ENCODE measurements around the gene DNM2. TPM values are rescaled to one million over a fixed set of nuclear protein-coding genes. Genes with fewer than 3 reads are reported as not detected.

The DNM2 gene
- total RNA-seq, 4 donors from 2014 or later: 182 to 245 (median 218) TPM

DNA sequence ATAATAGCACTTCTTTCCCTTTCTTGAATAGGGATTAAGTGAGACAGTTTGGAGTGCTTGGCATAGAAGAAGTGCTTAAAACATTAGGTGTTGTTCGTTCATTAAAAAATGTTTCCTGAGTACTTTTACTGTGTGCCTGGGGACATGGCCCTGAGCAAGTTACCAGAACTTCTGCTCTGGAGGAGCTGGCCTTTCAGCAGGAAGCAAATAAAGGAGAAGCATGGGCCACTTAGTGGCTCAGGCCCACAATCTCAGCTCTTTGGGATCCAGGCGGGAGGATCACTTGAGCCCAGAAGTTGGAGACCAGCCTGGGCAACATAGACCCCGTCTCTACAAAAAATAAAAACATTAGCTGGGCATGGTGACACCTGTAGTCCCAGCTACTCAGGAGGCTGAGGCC, 5.7 kb downstream of the DNM2 start:
- WGBS, 2 donors: 85 to 92% methylated on average over 3 of the region's 3 CpGs
- DNase-seq (ENCODE audit: low spot score in 2 of 2): no peak
- intact Hi-C loops (cut with DNase I; ENCODE audit: low total_unique reads): no loop called here
- H3K4me3 ChIP-seq (ENCODE audit: low read depth, poor library complexity, severe bottlenecking): no peak overlapping the region
- TF ChIP-seq, protein P1, sequence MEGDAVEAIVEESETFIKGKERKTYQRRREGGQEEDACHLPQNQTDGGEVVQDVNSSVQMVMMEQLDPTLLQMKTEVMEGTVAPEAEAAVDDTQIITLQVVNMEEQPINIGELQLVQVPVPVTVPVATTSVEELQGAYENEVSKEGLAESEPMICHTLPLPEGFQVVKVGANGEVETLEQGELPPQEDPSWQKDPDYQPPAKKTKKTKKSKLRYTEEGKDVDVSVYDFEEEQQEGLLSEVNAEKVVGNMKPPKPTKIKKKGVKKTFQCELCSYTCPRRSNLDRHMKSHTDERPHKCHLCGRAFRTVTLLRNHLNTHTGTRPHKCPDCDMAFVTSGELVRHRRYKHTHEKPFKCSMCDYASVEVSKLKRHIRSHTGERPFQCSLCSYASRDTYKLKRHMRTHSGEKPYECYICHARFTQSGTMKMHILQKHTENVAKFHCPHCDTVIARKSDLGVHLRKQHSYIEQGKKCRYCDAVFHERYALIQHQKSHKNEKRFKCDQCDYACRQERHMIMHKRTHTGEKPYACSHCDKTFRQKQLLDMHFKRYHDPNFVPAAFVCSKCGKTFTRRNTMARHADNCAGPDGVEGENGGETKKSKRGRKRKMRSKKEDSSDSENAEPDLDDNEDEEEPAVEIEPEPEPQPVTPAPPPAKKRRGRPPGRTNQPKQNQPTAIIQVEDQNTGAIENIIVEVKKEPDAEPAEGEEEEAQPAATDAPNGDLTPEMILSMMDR (IDR thresholded peaks at IDR 0.05): no peak
- TF ChIP-seq POLR2A (IDR thresholded peaks at IDR 0.05): no peak

DNA sequence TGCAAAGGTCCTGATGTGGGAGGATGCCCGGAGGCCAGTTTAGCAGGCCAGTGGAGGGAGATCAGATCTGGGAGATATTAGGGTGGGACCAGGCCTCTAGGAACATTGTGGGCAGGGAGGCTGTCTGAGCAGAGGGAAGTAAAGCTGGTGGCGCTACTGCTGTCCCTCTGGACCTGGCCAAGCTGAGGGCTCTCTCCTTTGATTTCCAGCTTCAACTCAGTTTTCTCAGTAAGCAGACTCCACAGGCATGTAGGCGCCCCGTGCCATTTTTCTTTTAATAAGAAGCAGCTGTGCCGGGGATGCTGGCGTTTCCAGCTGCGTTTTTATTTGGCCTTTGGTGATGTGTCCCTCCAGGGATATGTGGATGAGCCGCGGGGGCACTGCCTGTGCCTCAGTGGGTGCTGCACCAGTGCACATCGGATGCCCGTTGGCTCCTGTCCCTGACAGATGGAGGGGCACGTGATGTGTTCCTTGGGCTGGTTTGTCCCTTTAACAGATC, 6.7 kb downstream of the DNM2 start:
- no peak for DNase-seq (ENCODE audit: low spot score in 2 of 2)
- TF ChIP-seq, protein P1 (IDR thresholded peaks at IDR 0.05): no peak
- TF ChIP-seq POLR2A (IDR thresholded peaks at IDR 0.05): no peak
- intact Hi-C loops (cut with DNase I; ENCODE audit: low total_unique reads): no loop called here
- no peak overlapping the region for H3K4me3 ChIP-seq (ENCODE audit: low read depth, poor library complexity, severe bottlenecking)
- 51 to 55% methylated on average over 7 to 12 of the region's 12 CpGs for WGBS, 2 donors

DNA sequence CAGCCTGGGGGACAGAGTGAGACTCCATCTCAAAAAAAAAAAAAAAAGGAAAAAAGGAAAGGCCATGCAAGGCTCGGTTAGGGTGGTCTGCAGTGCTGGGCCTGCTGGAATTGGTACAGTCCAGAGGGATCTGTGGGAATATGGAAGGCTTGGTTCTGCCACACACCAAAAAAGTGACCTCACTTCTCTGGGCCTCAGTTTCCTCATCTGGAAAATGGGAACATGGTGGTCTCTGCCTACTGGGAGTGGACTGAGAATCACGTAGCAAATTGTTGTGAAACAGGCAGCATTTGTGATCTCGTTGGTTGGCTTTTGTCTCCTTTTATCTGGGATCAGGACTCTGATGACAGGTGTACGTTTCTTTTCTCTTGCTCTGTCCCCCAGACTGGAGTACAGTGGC, 7.5 kb downstream of the DNM2 start:
- TF ChIP-seq POLR2A (IDR thresholded peaks at IDR 0.05): no peak
- TF ChIP-seq, protein P1 (IDR thresholded peaks at IDR 0.05): no peak
- H3K4me3 ChIP-seq (ENCODE audit: low read depth, poor library complexity, severe bottlenecking): no peak overlapping the region
- intact Hi-C loops (cut with DNase I; ENCODE audit: low total_unique reads): no loop called here
- DNase-seq (ENCODE audit: low spot score in 2 of 2): no peak
- 80 to 86% methylated on average over 4 of the region's 4 CpGs for WGBS, 2 donors

DNA sequence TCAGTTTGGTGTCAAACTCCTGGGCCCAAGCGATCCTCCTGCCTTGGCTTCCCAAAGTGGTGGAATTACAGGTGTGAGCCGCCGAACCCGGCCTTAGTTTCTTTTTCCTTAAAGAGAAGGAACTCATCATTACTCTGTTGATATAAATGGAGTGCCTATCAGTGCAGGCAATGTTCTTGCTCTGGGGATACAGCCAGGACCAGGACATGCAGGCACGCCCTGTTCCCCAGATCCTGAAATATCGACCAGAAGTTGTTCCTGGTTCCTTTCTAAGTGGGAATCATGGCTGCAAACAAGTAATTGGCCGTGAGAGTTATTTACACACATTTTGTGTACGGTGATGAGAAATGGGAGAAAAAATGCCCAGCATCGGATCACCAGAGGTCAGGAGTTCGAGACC, 8.4 kb downstream of the DNM2 start:
- intact Hi-C loops (cut with DNase I; ENCODE audit: low total_unique reads): no loop called here
- WGBS, 2 donors: 85 to 94% methylated on average over 10 of the region's 10 CpGs
- no peak overlapping the region for H3K4me3 ChIP-seq (ENCODE audit: low read depth, poor library complexity, severe bottlenecking)
- no peak for TF ChIP-seq POLR2A (IDR thresholded peaks at IDR 0.05)
- TF ChIP-seq, protein P1 (IDR thresholded peaks at IDR 0.05): no peak
- no peak for DNase-seq (ENCODE audit: low spot score in 2 of 2)

DNA sequence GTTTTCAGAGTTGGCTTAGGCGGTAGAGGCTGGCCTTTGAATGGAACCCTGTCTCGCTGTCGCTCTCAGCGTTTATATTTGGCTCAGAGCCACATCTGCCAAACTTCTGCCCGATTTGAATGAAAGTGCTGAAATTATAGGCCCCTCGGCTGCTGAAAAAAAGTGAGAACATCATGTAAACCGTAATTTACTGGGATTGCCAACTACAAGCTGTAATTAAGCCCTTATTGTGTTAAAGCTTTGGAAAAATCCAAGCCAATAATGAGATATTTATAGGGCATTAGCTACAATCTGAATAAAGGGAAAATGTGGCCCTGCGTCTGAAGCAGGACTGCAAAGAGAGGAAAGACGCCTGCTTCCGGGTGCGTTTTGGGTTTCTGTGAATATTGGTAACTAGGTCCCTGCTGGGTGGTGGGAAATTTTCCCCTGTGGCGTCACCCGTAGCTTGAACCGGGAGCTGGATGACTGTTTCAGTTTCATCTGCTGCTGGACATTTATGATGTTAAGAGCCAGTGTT, 9.9 kb downstream of the DNM2 start:
- intact Hi-C loops (cut with DNase I; ENCODE audit: low total_unique reads): no loop called here
- TF ChIP-seq POLR2A (IDR thresholded peaks at IDR 0.05): no peak
- TF ChIP-seq, protein P1 (IDR thresholded peaks at IDR 0.05): no peak
- WGBS, 2 donors: 55 to 64% methylated on average over 14 of the region's 14 CpGs
- no peak for DNase-seq (ENCODE audit: low spot score in 2 of 2)
- H3K4me3 ChIP-seq (ENCODE audit: low read depth, poor library complexity, severe bottlenecking): no peak overlapping the region

DNA sequence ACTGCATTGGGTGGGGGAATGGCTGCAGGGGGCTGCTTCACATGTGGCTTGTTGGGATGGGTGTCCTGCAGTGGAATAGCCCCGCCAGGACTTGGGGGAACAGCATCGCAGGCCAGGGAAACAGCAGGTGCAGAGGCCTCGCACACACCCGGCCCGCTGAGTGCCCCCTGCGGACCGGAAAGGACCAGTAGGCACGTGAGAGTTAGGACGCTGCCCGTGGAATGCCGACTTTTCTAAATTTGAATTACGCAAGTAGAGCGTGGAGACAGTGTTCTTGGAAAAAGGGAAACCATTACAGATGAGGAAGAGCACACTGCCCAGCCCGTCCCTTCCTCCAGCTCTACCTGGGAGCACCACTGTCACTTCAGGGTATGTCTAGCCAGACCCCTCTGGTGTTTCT, 11.5 kb downstream of the DNM2 start:
- DNase-seq (ENCODE audit: low spot score in 2 of 2): no peak
- TF ChIP-seq, protein P1 (IDR thresholded peaks at IDR 0.05): no peak
- no peak for TF ChIP-seq POLR2A (IDR thresholded peaks at IDR 0.05)
- intact Hi-C loops (cut with DNase I; ENCODE audit: low total_unique reads): no loop called here
- 88 to 93% methylated on average over 14 of the region's 14 CpGs for WGBS, 2 donors
- H3K4me3 ChIP-seq (ENCODE audit: low read depth, poor library complexity, severe bottlenecking): no peak overlapping the region

Data from lower leg skin (tissue), 4 donors.